AG08396 (cell line): ENCODE data around the gene RLN3.
"Not testable (repeated sequence)": the region's sequence is repeated elsewhere in the genome, so short reads cannot be mapped to it uniquely, and the experiment has no call there.

ENCODE experiments used
- DNase-seq: peaks from one replicate; pipeline ENCODE4 v3.0.0; 2012; ENCODE audit warnings: low spot score, mixed read lengths

RLN3 gene

GRCh38 chr19:13995017-13995728 lies 32.8 kb upstream of the RLN3 start:
- peak; percentile 76 for DNase-seq

DNA sequence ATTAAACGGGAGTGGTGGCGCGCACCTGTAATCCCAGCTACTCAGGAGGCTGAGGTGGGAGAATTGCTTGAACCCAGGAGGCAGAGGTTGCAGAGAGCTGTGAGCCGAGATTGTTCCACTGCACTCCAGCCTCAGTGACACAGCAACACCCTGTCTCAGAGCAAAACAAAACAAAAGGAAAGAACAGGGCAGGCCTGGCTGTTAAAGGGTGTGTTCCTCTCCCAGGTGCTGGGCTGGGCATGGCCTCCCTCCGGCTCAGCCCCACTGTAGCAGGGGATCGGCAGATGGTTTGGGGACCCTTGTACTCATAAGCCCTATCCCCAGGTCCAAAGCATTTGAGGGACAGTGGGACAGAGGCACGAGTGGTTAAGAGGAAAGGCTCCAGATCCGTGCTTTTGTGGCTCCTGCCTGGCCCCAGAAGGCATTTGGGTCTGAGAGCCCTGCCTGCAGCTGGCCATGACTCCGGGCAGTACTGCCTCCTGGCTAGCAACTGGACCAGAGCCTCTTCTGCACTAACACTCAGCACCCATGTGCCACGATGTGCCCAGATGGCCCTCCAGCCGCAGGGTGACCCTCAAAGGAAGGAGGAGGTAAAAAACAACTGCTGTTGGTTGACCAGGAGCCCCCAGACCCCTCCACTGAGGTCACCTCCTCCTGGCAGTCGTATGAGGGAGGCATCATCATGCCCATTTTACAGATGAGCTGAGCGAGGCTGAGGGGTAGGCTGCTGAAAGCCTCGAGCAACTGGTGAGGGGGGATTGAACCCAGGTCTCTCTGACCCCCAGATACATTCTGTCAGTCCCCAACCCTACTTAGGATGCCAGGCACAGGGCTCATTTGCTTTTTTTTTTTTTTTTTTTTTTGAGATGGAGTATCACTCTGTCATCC lies 31.8 kb upstream of the RLN3 start:
- DNase-seq, result no peak

DNA sequence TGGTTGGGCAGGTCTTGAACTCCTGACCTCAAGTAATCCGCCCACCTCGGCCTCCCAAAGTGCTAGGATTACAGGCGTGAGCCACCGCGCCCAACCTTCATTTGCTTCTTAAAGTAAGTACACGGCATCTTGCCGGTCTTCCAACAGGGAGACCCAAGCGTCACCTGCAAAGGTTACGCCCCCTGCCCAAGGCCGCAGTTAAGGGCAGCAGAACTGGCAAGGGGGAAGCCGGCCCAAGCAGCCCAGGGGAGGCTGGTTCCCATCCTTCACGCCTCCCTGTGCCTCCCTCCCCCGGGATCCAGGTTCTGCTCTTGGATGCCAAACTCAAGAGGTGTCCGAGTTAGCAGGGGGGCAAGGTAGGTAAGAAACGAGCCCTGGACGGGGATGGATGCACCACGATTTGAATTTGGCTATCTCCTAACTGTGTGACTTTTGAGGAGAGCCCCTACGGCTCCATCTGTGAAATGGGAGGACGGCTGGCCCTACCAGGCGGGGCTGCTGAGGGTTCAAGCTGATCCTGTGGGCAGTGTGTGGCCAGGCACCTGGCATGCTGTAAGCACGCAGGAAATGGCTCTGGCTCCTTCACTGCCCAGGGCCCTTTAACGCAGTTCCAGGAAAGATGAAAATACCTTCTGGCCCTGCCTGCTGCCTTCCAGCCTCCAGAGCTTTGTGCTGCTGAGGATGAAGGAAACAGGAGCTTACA lies 30.9 kb upstream of the RLN3 start:
- no peak for DNase-seq

DNA sequence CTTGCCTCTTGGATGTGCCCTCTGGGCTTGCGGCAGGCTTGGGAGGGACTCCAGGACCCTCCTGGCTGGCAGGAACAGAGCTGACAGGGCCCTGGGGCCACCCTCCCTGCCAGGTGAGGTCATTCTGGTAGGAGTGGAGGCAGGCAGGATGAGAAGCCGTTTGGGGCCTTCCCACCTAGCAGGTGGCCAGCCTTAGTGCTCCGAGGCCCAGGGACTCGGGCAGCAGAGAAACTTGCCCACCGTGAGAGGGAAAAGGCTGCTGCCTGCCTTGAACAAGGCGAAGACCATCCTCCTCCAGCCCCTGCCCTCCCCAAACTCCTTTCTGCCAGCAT lies 30.4 kb upstream of the RLN3 start:
- no peak for DNase-seq

GRCh38 chr19:13998426-13998825 lies 29.5 kb upstream of the RLN3 start:
- DNase-seq, result no peak

GRCh38 chr19:13999085-13999484 lies 28.9 kb upstream of the RLN3 start:
- no peak for DNase-seq

DNA sequence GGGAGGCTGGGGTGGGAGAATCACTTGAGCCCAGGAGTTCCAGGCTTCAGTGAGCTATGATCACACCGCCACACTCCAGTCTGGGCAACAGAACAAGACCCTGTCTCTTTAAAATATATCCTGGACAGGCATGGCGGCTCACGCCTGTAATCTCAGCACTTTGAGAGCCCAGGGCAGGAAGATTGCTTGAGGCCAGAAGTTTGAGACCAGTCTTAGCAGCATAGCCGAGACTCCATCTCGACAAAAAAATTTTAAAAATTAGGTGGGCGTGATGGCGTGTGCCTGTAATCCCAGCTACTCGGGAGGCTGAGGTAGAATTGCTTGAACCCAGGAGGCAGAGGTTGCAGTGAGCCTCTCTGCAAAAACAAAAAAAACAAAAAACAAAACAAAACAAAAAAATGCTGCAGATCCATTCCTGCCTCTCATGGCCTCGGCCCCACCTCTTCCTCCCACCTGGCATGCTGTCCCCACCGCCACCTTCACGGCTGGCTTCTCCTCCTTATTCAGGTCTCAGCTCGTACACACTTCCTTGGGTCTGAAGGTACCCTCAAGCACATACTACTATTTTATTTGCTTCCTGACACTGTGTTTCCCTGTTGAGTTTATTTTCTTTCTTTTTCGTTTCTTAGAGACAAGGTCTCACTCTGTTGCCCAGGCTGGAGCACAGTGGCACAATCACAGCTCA lies 27.1 kb upstream of the RLN3 start:
- DNase-seq, result no peak

DNA sequence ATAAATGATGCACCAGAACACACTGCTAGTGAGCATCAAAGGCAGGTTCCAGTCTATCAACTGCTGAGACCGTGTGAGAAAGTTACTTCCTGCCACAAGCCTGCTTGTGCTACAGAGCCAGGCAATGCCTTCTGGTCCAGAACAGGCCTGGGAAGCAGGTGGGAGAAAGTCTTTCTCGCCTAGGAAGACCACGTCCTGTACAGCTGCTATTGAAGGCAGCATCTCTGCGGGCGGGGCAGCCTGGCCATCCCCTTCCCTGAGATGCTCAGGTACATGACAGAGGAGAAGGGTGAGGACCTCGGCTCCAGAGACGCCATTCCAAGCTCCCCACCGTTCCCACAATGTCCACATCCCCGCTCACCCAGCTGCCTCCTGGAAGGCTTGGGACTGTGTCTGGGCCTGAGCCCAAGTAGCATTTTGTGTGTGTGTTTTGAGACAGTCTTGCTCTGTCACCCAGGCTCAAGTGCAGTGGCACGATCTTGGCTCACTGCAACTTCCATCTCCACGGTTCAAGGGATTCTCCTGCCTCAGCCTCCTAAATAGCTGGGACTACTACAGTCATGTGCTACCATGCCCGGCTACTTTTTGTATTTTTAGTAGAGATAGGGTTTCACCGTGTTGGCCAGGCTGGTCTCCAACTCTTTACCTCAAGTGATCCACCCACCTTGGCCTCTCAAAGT lies 25.2 kb upstream of the RLN3 start:
- DNase-seq, result no peak

DNA sequence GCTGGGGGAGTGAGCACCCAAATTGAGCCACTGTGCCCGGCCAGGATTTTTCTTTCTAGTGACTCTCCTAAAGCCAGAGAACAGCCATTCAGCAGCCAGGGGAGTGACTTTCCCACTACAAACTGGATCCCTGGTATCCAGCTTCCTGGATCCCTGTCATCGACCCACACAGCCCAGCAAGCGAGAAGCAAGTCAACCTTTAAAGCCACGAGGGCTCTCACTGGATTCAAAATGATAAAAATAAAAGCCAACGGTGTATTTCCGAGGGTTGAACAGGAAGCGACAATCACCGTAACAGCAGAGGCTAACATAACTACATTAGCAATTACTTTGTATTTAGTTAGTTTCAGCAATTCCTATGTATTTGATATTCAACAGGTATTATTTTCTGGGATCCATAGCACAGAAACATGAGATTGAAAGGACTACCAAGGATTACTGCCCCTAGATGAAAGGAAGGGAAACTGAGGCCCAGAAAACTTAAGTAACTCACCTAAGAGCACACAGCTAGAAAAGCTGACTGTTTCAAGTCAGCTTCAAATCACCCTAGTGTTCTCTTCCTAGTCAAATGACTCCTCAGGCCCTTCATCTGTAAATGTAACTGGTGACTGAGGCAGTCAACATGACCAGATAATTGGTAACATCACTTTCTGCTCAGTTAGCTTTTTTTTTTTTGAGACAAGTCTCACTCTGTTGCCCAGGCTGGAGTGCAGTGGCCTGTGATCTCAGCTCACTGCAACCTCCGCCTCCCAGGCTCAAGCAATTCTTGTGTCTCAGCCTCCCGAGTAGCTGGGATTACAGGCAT lies 24.5 kb upstream of the RLN3 start:
- no peak for DNase-seq

- DNase-seq, result peak; percentile 19
Observed at GRCh38 chr19:14004619-14005348, 23.2 kb upstream of the RLN3 start.

DNA sequence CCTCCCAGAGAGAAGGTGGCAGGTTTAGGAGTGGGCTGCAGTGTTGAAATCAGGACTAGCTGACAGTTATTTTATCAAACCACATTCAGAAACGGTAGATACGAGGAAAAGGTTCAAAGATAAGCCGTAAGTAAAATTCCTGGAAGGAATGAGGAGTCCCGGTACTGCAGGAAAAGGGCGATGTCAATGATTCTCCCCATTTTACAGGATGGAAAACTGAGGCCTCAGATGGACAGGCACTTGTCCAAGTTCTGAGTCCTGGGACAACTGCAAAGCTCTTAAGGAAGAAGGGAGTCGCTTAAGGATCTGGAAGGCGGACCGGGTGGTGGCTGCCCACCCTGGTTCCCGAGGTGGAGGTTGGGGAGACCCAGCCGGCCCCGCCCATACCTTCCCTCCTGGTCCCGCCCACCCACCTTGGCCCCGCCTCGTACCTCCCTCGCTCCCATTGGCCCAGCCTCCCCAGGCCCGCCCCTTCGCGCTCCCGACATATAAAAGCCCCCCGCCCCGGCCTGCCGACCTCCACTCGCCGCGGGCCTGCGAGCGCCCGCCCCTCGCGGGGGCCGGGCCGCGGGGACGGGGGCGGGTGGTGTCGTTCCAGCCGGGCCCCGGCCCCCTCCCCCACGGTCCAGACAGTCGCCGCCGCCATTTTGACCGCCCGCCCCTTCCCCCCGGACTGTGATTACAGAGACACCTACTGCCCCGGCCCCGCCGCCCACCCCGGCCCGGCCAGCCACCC lies 22.4 kb upstream of the RLN3 start:
- DNase-seq, result peak; percentile 84

DNA sequence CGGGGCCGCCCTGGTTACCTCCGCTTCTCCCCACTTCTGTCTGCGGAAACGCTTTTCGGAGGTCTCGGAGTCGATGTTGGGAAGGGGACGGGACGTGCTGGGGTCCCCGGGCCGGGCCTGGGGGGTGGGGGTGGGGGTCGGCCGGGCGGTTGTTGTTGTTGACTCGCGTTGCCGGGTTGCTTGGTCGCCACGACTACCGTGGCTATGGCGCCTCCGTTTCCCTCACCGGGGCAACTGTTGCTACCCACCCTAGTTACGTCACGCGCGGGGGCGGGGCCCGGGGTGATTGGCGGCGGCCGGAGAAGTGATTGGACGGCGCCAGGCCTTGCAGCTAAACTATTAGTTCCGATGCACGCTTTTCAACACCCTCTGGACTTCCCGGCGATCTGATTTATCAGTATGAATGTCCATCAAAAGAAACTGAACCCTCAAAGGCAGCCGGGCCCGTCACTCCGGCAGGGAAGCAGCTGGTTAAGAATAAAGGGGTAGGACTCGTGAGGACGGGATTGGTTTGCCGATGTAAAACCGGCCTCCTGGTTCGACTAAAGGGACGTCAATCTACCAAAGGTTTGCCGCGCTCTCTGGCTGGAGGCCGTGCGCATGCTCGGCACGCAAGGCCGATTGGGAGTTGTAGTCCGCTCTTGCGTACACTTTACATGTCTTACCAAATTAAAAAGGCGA lies 21.7 kb upstream of the RLN3 start, which contains the start of gene RFX1:
RFX1 (minus strand) TSS at position 236 of the 681 bp plus-strand sequence. CDS start 12,477 bp downstream, outside the sequence.
- peak; percentile 95 for DNase-seq

DNA sequence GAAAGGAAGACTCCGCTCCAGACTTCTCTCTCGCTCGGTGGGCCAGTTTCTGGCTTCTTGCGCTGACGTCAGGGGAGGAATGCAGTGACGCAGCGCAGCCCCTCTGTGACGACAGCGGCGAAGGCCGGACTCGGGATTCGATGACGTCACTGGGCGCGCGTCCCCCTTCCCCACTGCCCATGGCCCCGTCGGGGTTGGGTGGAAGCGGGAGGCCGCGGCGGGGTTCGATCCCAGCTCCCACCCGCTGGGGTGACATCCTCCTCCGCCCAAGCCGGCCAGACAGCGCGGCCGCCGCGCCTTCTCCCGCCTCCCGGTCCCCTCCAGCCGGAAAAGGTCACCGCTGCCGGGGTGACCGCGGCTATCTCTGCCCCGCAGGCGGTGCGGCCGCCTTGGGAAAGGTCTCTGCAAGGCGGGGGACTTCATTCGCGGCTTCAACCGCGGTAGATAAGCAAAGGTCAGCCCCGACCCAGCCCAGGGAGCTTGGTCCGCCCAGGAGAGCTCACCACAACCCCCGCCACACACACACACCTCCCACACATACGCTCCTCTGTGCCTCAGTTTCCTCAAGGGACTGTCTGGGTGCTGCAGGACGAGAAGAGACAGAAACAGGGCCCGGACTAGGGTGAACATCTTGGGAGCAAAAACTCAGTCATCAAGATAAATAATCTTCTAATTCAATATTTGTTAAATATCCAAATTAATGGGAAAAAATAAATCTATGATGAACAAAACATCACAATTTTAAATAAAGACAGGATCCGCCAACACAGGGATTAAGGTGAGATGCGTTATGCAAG lies 21.0 kb upstream of the RLN3 start:
- DNase-seq, result no peak

DNA sequence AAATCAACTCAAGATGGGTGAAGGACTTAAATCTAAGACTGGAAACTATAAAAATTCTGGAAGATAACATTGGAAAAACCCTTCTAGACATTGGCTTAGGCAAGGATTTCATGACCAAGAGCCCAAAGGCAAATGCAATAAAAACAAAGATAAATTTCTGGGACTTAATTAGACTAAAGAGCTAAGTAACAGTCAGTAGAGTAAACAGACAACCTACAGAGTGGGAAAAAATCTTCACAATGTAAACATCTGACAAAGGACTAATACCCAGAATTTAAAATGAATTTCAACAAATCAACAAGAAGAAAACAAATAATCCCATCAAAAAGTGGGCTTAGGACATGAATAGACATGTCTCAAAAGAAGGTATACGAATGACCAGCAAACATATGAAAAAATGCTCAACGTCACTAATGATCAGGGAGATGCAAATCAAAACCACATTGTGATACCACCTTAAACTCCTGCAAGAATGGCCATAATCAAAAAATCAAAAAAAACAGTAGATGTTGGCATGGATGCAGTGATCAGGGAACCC lies 15.5 kb upstream of the RLN3 start:
- no peak for DNase-seq

DNA sequence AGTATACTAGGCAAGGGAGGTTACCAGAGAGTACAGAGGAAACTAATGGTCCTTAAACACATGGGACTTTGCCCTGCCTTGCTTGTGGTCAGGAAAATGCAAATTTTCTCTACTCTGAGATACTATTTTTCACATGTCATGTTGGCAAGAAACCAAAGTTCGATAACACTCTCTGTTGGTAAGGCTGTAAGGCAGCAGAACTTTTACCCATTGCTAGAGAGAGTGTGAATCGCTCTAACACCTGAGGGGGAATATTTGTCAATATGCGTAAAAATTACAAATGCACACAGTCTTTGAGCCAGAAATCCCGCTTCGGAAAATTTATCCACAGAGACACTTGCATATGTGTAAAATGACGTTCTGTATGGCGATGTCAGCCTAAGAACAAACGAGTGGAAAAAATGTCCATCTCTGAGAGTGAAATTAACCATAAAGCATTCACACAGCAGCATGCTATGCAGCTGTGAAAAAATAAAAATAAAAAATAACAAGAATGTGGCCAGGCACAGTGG lies 12.4 kb upstream of the RLN3 start:
- no peak for DNase-seq

- no peak for DNase-seq
Observed at GRCh38 chr19:14019100-14019499, 8.8 kb upstream of the RLN3 start.

DNA sequence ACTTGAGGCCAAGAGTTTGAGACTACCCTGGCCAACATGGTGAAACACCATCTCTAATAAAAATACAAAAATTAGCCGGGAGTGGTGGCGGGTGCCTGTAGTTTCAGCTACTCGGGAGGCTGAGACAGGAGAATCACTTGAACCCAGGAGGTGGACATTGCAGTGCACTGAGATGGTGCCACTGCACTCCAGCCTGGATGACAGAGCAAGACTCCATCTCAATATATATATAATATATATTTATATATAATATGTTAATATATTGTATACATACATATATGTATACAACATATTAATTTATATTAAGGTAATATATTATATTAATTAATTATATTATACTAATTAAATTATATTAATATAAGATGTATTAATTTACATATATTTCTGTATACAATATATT lies 8.2 kb upstream of the RLN3 start:
- DNase-seq, result not testable (repeated sequence)
